ENCODE data around the gene PTDSS2. TPM values are rescaled to one million over a fixed set of nuclear protein-coding genes. Genes with fewer than 3 reads are reported as not detected.

Gene PTDSS2
- total and polyA plus RNA-seq, 11 donors: 20.3 to 43.0 (median 25.7) TPM

DNA sequence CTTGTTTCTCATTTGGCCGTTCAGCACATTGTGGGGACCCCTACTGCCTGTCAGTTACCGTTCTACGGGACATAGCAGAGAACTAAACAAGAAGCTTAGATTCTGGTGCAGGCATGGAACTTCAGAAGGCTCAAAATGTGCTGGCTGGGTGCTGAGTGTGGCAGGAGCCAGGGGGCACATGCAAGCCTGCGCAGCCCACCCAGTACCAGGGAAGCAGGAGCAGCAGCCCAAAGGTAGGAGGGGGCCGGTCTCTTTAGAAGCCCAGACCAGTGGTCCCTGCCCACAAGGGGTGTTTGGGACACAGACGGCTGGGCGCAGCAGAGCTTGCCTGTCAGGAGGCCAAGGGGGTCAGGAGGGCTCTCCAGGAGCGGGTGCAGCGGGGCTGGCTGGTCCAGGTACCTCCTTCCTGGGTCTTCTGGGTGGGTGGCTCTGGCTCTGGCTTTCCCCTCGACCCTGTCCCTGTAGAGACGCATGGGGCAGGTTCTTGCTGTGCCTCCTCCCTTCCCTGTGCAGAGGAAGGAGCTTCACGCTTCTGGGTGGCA, 2.2 kb downstream of the PTDSS2 start:
- Histone ChIP-seq H3K27me3 (no peaks in the 10 kb centered on the region), H3K4me1 (peaks cover 0 to 49% (median 27%) of the 10 kb centered on the region in 12 donors), H3K36me3 (peaks cover 0 to 23% (median 16%) of the 10 kb centered on the region in 9 donors), H3K9me3 (no peaks in the 10 kb centered on the region), H3K4me3 (no peak overlapping the region), H3K27ac (no peak overlapping the region)
- 83 to 93% (median 88%) methylated on average over 12 of the region's 12 CpGs for WGBS, 4 donors
- DNase-seq (no peak), ATAC-seq (no peak)
- TF ChIP-seq, protein P1, sequence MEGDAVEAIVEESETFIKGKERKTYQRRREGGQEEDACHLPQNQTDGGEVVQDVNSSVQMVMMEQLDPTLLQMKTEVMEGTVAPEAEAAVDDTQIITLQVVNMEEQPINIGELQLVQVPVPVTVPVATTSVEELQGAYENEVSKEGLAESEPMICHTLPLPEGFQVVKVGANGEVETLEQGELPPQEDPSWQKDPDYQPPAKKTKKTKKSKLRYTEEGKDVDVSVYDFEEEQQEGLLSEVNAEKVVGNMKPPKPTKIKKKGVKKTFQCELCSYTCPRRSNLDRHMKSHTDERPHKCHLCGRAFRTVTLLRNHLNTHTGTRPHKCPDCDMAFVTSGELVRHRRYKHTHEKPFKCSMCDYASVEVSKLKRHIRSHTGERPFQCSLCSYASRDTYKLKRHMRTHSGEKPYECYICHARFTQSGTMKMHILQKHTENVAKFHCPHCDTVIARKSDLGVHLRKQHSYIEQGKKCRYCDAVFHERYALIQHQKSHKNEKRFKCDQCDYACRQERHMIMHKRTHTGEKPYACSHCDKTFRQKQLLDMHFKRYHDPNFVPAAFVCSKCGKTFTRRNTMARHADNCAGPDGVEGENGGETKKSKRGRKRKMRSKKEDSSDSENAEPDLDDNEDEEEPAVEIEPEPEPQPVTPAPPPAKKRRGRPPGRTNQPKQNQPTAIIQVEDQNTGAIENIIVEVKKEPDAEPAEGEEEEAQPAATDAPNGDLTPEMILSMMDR (IDR thresholded peaks at IDR 0.05): no peak
- TF ChIP-seq POLR2A (IDR thresholded peaks at IDR 0.05): no peak
- intact Hi-C loops (cut with DNase I): loop anchor here in 8 of 10 donors (5.0 to 10.0 kb wide), 5 partner anchors 45 to 247 kb away; partner anchors contain the start of genes RNH1 (in 4 of the 8), BET1L (in 3 of the 8) and RIC8A (in 3 of the 8)

DNA sequence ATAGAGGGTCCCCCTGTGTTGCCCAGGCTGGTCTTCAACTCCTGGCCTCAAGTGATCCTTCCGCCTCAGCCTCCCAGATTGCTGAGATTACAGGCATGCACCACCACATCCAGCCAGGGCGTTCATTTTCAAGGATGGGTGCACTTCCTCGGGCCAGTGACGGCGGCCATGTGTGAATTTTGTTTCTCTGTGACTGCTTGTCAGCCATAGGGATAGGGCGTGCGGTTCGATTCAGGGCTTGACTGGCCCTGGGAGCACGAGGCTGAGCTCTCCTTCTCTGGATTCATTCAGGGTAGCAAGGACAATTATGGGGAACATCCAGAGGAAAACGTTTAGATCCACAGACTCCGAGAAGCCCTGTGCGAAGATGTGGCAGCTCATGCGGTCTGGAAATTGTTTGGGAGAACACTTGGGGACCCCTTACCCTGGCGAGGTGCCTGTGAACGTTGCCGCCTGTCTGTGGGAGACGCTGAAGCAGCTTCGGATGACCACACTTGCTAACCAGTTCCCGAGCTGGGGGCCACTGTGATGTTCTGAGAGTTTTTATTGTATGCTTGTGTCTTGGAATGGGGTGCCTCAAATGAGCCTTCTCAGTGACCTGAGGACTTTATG, 2.9 kb downstream of the PTDSS2 start:
- no peaks in the 10 kb centered on the region for H3K27me3 ChIP-seq
- DNase-seq (peak in 1 of 5 donors; percentile 8), ATAC-seq (no peak)
- 87 to 93% (median 89%) methylated on average over 19 of the region's 19 CpGs for WGBS, 4 donors
- intact Hi-C loops (cut with DNase I): loop anchor here in 8 of 10 donors (5.0 to 10.0 kb wide), 5 partner anchors 46 to 248 kb away; partner anchors contain the start of genes RNH1 (in 4 of the 8), BET1L (in 3 of the 8) and RIC8A (in 3 of the 8)
- H3K27ac ChIP-seq: no peak overlapping the region
- TF ChIP-seq POLR2A (IDR thresholded peaks at IDR 0.05): no peak
- TF ChIP-seq, protein P1 (IDR thresholded peaks at IDR 0.05): no peak
- H3K36me3 ChIP-seq: peaks cover 0 to 26% (median 16%) of the 10 kb centered on the region in 9 donors
- no peak overlapping the region for H3K4me3 ChIP-seq
- no peaks in the 10 kb centered on the region for H3K9me3 ChIP-seq
- peaks cover 0 to 44% (median 26%) of the 10 kb centered on the region in 12 donors for H3K4me1 ChIP-seq

DNA sequence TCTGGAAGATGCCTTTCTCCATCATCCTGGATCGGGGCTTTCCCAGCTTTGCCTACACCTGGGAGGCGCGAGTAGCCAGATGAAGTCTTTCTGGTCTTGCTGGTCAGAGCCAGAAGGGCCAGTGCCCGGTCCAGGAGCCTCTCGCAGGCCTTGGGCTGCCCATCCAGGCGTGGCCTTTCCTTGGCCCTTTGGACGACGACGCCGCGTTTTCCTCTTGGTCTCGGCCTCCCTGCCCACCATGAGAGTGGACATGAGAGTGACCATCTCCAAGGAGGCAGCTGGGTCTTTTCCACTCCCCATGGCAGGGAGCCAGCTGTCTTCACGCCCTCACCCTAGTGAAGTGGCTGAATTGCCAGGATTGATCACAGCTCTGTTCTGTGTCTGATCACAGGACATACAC, 3.5 kb downstream of the PTDSS2 start:
- Histone ChIP-seq H3K36me3 (peaks cover 0 to 26% (median 16%) of the 10 kb centered on the region in 9 donors), H3K27ac (no peak overlapping the region), H3K9me3 (no peaks in the 10 kb centered on the region), H3K4me3 (no peak overlapping the region), H3K4me1 (peaks cover 0 to 41% (median 23%) of the 10 kb centered on the region in 12 donors), H3K27me3 (no peaks in the 10 kb centered on the region)
- TF ChIP-seq POLR2A (IDR thresholded peaks at IDR 0.05): no peak
- TF ChIP-seq, protein P1 (IDR thresholded peaks at IDR 0.05): no peak
- WGBS, 4 donors: 80 to 87% (median 85%) methylated on average over 11 to 13 of the region's 13 CpGs
- intact Hi-C loops (cut with DNase I): loop anchor here in 8 of 10 donors (5.0 to 10.0 kb wide), 5 partner anchors 46 to 249 kb away; partner anchors contain the start of genes RNH1 (in 4 of the 8), BET1L (in 3 of the 8) and RIC8A (in 3 of the 8)
- DNase-seq (peak in 2 of 5 donors; percentile 16 to 58), ATAC-seq (no peak)

DNA sequence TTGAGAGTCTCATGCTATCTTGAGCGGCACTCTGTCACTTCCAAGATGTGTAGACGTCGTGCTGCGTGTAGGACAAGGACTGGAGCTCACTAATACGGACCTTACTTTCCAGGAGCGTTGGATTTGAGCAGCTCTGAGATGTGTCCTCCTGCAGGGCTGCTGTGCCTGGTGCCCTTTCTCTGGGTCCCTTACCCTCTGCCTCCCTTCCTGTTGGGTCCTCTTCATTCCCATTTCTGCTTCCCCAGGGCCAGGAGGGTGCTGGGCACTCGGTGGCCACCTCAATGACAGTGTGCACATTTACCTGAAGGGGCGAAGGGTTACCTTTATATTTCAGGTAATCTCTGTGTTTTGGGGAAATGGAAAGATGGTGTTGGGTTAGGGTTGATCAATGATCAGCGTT, 4.0 kb downstream of the PTDSS2 start:
- intact Hi-C loops (cut with DNase I): loop anchor here in 8 of 10 donors (5.0 to 10.0 kb wide), 5 partner anchors 47 to 249 kb away; partner anchors contain the start of genes RNH1 (in 4 of the 8), BET1L (in 3 of the 8) and RIC8A (in 3 of the 8)
- WGBS, 4 donors: 70 to 79% (median 74%) methylated on average over 9 of the region's 9 CpGs
- no peak for ATAC-seq

More for the DNA sequence above, 4.0 kb downstream of the PTDSS2 start:
- TF ChIP-seq, protein P1 (IDR thresholded peaks at IDR 0.05): no peak
- no peak for TF ChIP-seq POLR2A (IDR thresholded peaks at IDR 0.05)
- Histone ChIP-seq H3K27ac (no peak overlapping the region), H3K4me3 (no peak overlapping the region), H3K36me3 (peaks cover 0 to 26% (median 16%) of the 10 kb centered on the region in 9 donors), H3K27me3 (no peaks in the 10 kb centered on the region), H3K4me1 (peaks cover 0 to 37% (median 19%) of the 10 kb centered on the region in 12 donors), H3K9me3 (no peaks in the 10 kb centered on the region)
- DNase-seq: peak in 2 of 5 donors; percentile 4 to 6

All from heart left ventricle (tissue), 16 donors.